Parathyroid adenoma (tissue), 2 donors: ENCODE results near the gene FREM1.

ENCODE experiments used
- H2AFZ ChIP-seq: fragments of 300-600 bp; sonication (generic); one replicate; pipeline ENCODE4 v1.7.0; 2017; ENCODE audit warnings: antibody characterized with exemption, mild to moderate bottlenecking
- H3K27ac ChIP-seq: fragments of 300-600 bp; sonication (generic); one replicate; pipeline ENCODE4 v1.7.0; 2017
- H3K27me3 ChIP-seq: fragments of 300-600 bp; sonication (generic); one replicate; pipeline ENCODE4 v1.7.0; 2017; ENCODE audit warnings: low read length; ENCODE audit not compliant: control insufficient read depth, insufficient read depth
- H3K36me3 ChIP-seq: fragments of 300-600 bp; sonication (generic); one replicate; pipeline ENCODE4 v1.7.0; 2017; ENCODE audit warnings: low read length; ENCODE audit not compliant: control insufficient read depth, insufficient read depth
- H3K4me1 ChIP-seq: fragments of 300-600 bp; sonication (generic); one replicate; pipeline ENCODE4 v1.7.0; 2017; ENCODE audit warnings: control low read depth
- H3K4me2 ChIP-seq: fragments of 300-600 bp; sonication (generic); one replicate; pipeline ENCODE4 v1.7.0; 2017; ENCODE audit warnings: low read length
- H3K4me3 ChIP-seq: fragments of 300-600 bp; sonication (generic); one replicate; pipeline ENCODE4 v1.7.0; 2017; ENCODE audit warnings: low read depth, low read length
- H3K79me2 ChIP-seq: fragments of 300-600 bp; sonication (generic); one replicate; pipeline ENCODE4 v1.7.0; 2017; ENCODE audit warnings: control low read depth
- H3K9ac ChIP-seq: fragments of 300-600 bp; sonication (generic); one replicate; pipeline ENCODE4 v1.7.0; 2017; ENCODE audit warnings: mild to moderate bottlenecking
- H3K9me3 ChIP-seq: fragments of 300-600 bp; sonication (generic); one replicate; pipeline ENCODE4 v1.7.0; 2017; ENCODE audit warnings: low read length; ENCODE audit not compliant: control insufficient read depth
- TF ChIP-seq, protein P1 (sequence below): fragments of 300-600 bp; sonication (generic); IDR thresholded peaks from one replicate; pipeline ENCODE4 v1.7.0; 2017; ENCODE audit warnings: antibody characterized with exemption, mild to moderate bottlenecking
- donor health status: primary hyperparathyroidism.

The FREM1 gene

DNA sequence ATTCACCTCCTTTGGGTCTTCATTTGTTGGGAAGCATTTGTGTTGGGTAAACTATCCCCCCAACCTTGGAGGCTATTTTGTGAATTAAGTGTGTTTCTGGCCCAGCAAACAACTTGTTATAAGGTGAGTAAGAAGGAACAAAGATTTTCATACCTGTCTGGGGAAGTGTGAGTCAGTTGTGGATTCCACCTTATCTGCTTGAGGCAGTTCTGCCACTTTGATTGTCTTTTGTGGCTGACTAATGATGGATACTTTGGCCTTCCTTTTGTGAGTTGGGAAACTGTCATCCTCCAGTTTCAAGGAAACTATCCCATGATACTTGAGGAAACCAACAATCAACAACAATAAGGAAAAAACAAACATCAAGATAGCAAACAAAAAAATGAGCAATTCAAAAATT, 163.1 kb downstream of the FREM1 start:
- Histone ChIP-seq H3K4me1 (no peaks in the 10 kb centered on the region), H3K9ac (no peak overlapping the region), H3K4me3 (no peak overlapping the region), H3K27ac (no peak overlapping the region), H3K9me3 (no peaks in the 10 kb centered on the region), H2AFZ (no peak overlapping the region), H3K79me2 (no peaks in the 10 kb centered on the region), H3K4me2 (no peak overlapping the region), H3K27me3 (no peaks in the 10 kb centered on the region), H3K36me3 (no peaks in the 10 kb centered on the region)
- TF ChIP-seq, protein P1, sequence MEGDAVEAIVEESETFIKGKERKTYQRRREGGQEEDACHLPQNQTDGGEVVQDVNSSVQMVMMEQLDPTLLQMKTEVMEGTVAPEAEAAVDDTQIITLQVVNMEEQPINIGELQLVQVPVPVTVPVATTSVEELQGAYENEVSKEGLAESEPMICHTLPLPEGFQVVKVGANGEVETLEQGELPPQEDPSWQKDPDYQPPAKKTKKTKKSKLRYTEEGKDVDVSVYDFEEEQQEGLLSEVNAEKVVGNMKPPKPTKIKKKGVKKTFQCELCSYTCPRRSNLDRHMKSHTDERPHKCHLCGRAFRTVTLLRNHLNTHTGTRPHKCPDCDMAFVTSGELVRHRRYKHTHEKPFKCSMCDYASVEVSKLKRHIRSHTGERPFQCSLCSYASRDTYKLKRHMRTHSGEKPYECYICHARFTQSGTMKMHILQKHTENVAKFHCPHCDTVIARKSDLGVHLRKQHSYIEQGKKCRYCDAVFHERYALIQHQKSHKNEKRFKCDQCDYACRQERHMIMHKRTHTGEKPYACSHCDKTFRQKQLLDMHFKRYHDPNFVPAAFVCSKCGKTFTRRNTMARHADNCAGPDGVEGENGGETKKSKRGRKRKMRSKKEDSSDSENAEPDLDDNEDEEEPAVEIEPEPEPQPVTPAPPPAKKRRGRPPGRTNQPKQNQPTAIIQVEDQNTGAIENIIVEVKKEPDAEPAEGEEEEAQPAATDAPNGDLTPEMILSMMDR, result no peak

DNA sequence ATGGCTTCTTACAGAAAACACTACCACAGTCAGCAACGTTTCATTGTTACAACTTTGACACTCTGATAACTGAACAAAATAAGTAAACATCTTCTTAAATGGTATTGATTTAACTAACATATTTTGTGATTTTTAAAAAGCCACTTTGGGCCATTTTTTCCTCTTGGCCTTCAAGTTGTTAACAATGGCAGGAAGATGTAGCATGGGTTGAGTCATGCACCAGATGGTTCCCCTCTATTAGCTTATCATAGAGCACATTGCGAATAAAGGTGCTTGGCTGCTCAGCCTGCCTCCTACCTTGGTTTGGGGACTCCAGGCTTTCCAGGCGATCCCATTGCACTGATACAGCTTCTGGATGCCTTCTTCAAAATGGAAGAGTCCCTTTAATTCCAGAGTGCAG, 163.6 kb downstream of the FREM1 start:
- Histone ChIP-seq H3K79me2 (no peaks in the 10 kb centered on the region), H3K9ac (no peak overlapping the region), H3K4me3 (no peak overlapping the region), H3K36me3 (no peaks in the 10 kb centered on the region), H2AFZ (no peak overlapping the region), H3K27me3 (no peaks in the 10 kb centered on the region), H3K9me3 (no peaks in the 10 kb centered on the region), H3K4me1 (no peaks in the 10 kb centered on the region), H3K27ac (no peak overlapping the region), H3K4me2 (no peak overlapping the region)
- TF ChIP-seq, protein P1, result no peak

DNA sequence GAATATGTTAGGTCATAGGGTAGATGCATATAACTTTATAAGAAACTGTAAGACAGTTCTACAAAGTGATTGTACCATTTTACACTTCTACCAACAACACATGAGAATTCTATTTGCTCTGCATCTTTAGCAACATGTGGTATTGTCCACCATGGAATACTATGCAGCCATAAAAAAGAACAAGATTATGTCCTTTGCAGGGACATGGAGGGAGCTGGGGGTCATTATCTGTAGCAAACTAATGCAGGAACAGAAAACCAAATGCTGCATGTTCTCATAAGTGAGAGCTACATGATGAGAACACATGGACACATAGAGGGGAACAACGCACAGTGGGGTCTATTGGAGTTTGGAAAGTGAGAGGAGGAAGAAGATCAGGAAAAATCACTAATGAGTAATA, 165.5 kb downstream of the FREM1 start:
- Histone ChIP-seq H3K27ac (no peak overlapping the region), H3K27me3 (no peaks in the 10 kb centered on the region), H2AFZ (no peak overlapping the region), H3K9ac (no peak overlapping the region), H3K36me3 (no peaks in the 10 kb centered on the region), H3K4me1 (no peaks in the 10 kb centered on the region), H3K4me2 (no peak overlapping the region), H3K4me3 (no peak overlapping the region), H3K79me2 (no peaks in the 10 kb centered on the region), H3K9me3 (no peaks in the 10 kb centered on the region)
- TF ChIP-seq, protein P1, result no peak

DNA sequence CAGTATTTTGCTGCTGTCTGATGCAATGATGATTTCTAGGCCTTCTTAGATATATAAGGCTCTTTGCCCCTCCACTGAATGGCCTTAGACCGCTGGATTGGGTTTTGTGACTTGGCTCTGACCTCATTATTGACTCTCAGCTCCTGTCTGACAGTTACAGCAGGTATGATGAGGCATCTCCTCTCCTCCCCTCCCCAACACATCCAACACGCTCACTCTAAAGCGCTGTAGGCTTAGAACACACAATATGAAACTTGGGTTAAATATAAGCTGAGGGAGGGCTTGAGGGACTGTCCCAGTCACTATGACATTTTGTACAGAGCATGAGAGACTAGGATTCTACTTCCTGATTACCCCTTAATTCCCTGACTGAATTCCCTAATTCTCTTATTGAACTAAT, 168.9 kb downstream of the FREM1 start:
- H2AFZ ChIP-seq, result no peak overlapping the region
- H3K27ac ChIP-seq, result no peak overlapping the region
- TF ChIP-seq, protein P1, result no peak
- H3K9me3 ChIP-seq, result no peaks in the 10 kb centered on the region
- no peaks in the 10 kb centered on the region for H3K36me3 ChIP-seq
- no peaks in the 10 kb centered on the region for H3K4me1 ChIP-seq
- H3K27me3 ChIP-seq, result no peaks in the 10 kb centered on the region
- H3K4me2 ChIP-seq, result no peak overlapping the region
- no peak overlapping the region for H3K9ac ChIP-seq
- no peaks in the 10 kb centered on the region for H3K79me2 ChIP-seq
- H3K4me3 ChIP-seq, result no peak overlapping the region

DNA sequence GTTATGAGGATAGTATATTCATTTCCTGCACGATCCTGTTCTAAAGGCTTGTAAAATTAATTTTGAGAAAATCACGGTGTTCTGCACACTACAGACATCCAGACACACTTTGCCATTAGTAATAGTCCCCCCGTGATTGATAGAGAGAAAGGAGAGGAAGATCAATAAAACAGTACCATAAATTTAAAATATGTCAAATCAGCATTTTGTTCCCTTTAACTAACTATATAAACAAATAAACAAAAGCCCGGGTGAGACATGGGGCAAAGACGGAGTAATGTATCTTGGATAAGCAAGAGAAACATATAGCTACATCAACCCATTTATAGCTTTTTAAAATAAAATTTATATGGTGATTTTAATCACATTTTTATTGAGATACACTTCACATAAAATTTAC, 177.1 kb downstream of the FREM1 start:
- no peaks in the 10 kb centered on the region for H3K9me3 ChIP-seq
- no peak overlapping the region for H3K9ac ChIP-seq
- H3K4me1 ChIP-seq, result no peaks in the 10 kb centered on the region
- H3K36me3 ChIP-seq, result no peaks in the 10 kb centered on the region
- H3K27ac ChIP-seq, result no peak overlapping the region
- H3K4me2 ChIP-seq, result no peak overlapping the region
- H2AFZ ChIP-seq, result no peak overlapping the region
- TF ChIP-seq, protein P1, result no peak
- H3K27me3 ChIP-seq, result no peaks in the 10 kb centered on the region
- H3K4me3 ChIP-seq, result no peak overlapping the region
- H3K79me2 ChIP-seq, result no peaks in the 10 kb centered on the region
